ENCODE results near the gene GRM4. TPM values are rescaled to one million over a fixed set of nuclear protein-coding genes. Genes with fewer than 3 reads are reported as not detected.

Gene GRM4
- total and polyA plus RNA-seq, 10 of the 15 experiments (the other 5 are each of a cell fraction or from before 2014, with no cell fraction given) = 0.01 to 0.31 (median 0.05) TPM; not detected in 2

DNA sequence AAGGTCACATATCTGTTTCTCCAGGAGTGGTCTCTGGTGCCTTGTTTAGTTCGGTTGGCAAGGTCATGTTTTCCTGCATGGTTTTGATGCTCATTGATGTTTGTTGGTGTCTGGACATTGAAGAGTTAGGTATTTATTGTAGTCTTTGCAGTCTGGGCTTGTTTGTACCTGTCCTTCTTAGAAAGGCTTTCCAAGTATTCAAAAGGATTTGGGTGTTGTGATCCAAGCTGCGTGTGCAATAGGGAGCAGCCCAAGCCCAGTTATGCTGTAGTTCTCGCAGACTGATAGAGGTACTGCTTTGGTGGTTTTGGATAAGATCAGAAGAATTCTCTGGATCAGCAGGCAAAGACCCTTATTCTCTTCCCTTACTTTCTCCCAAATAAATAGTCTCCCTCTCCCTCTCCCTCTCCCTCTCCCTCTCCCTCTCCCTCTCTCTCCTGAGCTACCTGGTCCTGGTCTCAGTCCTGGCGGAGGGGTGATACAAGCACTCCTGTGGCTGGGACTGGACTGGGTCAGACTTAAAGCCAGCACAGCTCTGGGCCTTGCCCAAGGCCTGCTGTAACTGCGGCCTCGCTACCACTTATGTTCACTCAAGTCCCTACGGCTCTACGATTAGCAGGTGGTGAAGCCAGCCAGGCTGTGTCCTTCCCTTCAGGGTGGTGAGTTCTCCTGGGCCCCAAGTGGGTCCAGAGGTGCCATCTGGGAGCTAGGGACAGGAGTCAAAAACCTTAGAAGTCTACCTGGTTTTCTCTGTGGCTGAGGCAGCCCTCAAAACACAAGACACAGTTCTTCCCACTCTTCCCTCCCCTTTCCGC is 27.3 kb upstream of the GRM4 start:
- no TSS peak for BruUV-seq (replicated peaks)
- H3K4me1 ChIP-seq (ENCODE audit: control insufficient read depth, insufficient read depth, low read length) = no peaks in the 10 kb centered on the region
- ATAC-seq (no peak), DNase-seq (ENCODE audit: low read depth, low spot score) (no peak), FAIRE-seq (no peak)
- no peak overlapping the region for H3K9ac ChIP-seq (ENCODE audit: control insufficient read depth, insufficient read depth, low read length)
- no peak for TF ChIP-seq CREB1 (IDR thresholded peaks at IDR 0.05; ENCODE audit: low read depth)
- TF ChIP-seq, protein P1, sequence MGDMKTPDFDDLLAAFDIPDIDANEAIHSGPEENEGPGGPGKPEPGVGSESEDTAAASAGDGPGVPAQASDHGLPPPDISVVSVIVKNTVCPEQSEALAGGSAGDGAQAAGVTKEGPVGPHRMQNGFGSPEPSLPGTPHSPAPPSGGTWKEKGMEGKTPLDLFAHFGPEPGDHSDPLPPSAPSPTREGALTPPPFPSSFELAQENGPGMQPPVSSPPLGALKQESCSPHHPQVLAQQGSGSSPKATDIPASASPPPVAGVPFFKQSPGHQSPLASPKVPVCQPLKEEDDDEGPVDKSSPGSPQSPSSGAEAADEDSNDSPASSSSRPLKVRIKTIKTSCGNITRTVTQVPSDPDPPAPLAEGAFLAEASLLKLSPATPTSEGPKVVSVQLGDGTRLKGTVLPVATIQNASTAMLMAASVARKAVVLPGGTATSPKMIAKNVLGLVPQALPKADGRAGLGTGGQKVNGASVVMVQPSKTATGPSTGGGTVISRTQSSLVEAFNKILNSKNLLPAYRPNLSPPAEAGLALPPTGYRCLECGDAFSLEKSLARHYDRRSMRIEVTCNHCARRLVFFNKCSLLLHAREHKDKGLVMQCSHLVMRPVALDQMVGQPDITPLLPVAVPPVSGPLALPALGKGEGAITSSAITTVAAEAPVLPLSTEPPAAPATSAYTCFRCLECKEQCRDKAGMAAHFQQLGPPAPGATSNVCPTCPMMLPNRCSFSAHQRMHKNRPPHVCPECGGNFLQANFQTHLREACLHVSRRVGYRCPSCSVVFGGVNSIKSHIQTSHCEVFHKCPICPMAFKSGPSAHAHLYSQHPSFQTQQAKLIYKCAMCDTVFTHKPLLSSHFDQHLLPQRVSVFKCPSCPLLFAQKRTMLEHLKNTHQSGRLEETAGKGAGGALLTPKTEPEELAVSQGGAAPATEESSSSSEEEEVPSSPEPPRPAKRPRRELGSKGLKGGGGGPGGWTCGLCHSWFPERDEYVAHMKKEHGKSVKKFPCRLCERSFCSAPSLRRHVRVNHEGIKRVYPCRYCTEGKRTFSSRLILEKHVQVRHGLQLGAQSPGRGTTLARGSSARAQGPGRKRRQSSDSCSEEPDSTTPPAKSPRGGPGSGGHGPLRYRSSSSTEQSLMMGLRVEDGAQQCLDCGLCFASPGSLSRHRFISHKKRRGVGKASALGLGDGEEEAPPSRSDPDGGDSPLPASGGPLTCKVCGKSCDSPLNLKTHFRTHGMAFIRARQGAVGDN (IDR thresholded peaks at IDR 0.05) = no peak
- TF ChIP-seq TCF3 (IDR thresholded peaks at IDR 0.05; ENCODE audit: borderline replicate concordance, insufficient read depth, low read depth, low read length) = no peak
- no peak for TF ChIP-seq ZNF622 (IDR thresholded peaks at IDR 0.05)
- H3K79me2 ChIP-seq (ENCODE audit: control insufficient read depth, insufficient read depth, low read length) = no peaks in the 10 kb centered on the region
- CTCF ChIA-PET = interaction anchor here (0.6 to 1.2 kb wide), 2 partner anchors 10 to 149 kb away, joined by 3 to 4 read pairs; no protein-coding TSS in a partner anchor
- H3K27ac ChIP-seq (ENCODE audit: control insufficient read depth, insufficient read depth) = no peak overlapping the region
- 81% methylated on average over 9 of the region's 9 CpGs for WGBS (ENCODE audit: insufficient coverage, insufficient replicate concordance, low lambda C conversion rate, missing lambda C conversion rate)
- RAD21 ChIA-PET (ENCODE audit: unreplicated experiment) = no interaction called here
- intact Hi-C loops (cut with micrococcal nuclease; ENCODE audit: unreplicated experiment) (no loop called here), in situ Hi-C loops (cut with MboI) (no loop called here)
- H3K36me3 ChIP-seq (ENCODE audit: control insufficient read depth in 2 of 2, insufficient read depth in 2 of 2, low read length in 1 of 2) = no peaks in the 10 kb centered on the region
- no peak overlapping the region for H3K4me2 ChIP-seq (ENCODE audit: control insufficient read depth, insufficient read depth)
- H2AFZ ChIP-seq (ENCODE audit: control insufficient read depth, low read depth, low read length) = no peak overlapping the region
- POLR2A ChIA-PET = interaction anchor here (0.6 kb wide), 1 partner anchor 276 kb away, joined by 3 read pairs; no protein-coding TSS in a partner anchor
- H4K20me1 ChIP-seq (ENCODE audit: control insufficient read depth, insufficient read depth) = no peaks in the 10 kb centered on the region
- H3K9me3 ChIP-seq (replicated peaks; ENCODE audit: control insufficient read depth, insufficient read depth, low read length) = no peaks in the 10 kb centered on the region
- H3K27me3 ChIP-seq (replicated peaks in 1 of 2; ENCODE audit: control insufficient read depth in 2 of 2, insufficient read depth in 2 of 2, low read length in 1 of 2) = no peaks in the 10 kb centered on the region
- no peak overlapping the region for H3K4me3 ChIP-seq
- SMC1A ChIA-PET (ENCODE audit: uncharacterized antibody, unreplicated experiment) = interaction anchor here (0.6 kb wide), 1 partner anchor 14 kb away, joined by 3 read pairs; no protein-coding TSS in a partner anchor

Data from GM12878 (cell line).